ENCODE measurements around the gene ARL3. TPM values are rescaled to one million over a fixed set of nuclear protein-coding genes. Genes with fewer than 3 reads are reported as not detected.
A peak's percentile ranks its signal among the peaks of the same experiment; 100 is the strongest.

ARL3 gene
- total RNA-seq, 1 donor, result 6.0 TPM

GRCh38 chr10:102691285-102692066 lies 22.7 kb downstream of the ARL3 start:
- no peak for TF ChIP-seq CTCF (IDR thresholded peaks at IDR 0.05; ENCODE audit: insufficient read depth, low read depth, low read length)
- peak; percentile 79 for DNase-seq (ENCODE audit: low read depth)
- H3K4me3 ChIP-seq (ENCODE audit: low read depth, low read length), result no peak overlapping the region

- no peak for DNase-seq (ENCODE audit: low read depth)
- no peak overlapping the region for H3K4me3 ChIP-seq (ENCODE audit: low read depth, low read length)
- TF ChIP-seq CTCF (IDR thresholded peaks at IDR 0.05; ENCODE audit: insufficient read depth, low read depth, low read length), result no peak
Observed at GRCh38 chr10:102683736-102684135, 30.5 kb downstream of the ARL3 start.

- DNase-seq (ENCODE audit: low read depth), result no peak
- TF ChIP-seq CTCF (IDR thresholded peaks at IDR 0.05; ENCODE audit: insufficient read depth, low read depth, low read length), result no peak
- H3K4me3 ChIP-seq (ENCODE audit: low read depth, low read length), result no peak overlapping the region
Observed at GRCh38 chr10:102682981-102683380, 31.2 kb downstream of the ARL3 start.

- DNase-seq (ENCODE audit: low read depth), result no peak
- no peak for TF ChIP-seq CTCF (IDR thresholded peaks at IDR 0.05; ENCODE audit: insufficient read depth, low read depth, low read length)
- no peak overlapping the region for H3K4me3 ChIP-seq (ENCODE audit: low read depth, low read length)
Observed at GRCh38 chr10:102682416-102682815, 31.8 kb downstream of the ARL3 start.

- no peak for TF ChIP-seq CTCF (IDR thresholded peaks at IDR 0.05; ENCODE audit: insufficient read depth, low read depth, low read length)
- H3K4me3 ChIP-seq (ENCODE audit: low read depth, low read length), result no peak overlapping the region
- no peak for DNase-seq (ENCODE audit: low read depth)
Observed at GRCh38 chr10:102681696-102682095, 32.5 kb downstream of the ARL3 start.

- H3K4me3 ChIP-seq (ENCODE audit: low read depth, low read length), result no peak overlapping the region
- DNase-seq (ENCODE audit: low read depth), result no peak
- no peak for TF ChIP-seq CTCF (IDR thresholded peaks at IDR 0.05; ENCODE audit: insufficient read depth, low read depth, low read length)
Observed at GRCh38 chr10:102679596-102679995, 34.6 kb downstream of the ARL3 start.

- DNase-seq (ENCODE audit: low read depth), result peak; percentile 81
- H3K4me3 ChIP-seq (ENCODE audit: low read depth, low read length), result no peak overlapping the region
- peak; percentile 83 for TF ChIP-seq CTCF (IDR thresholded peaks at IDR 0.05; ENCODE audit: insufficient read depth, low read depth, low read length)
Observed at GRCh38 chr10:102678842-102679289, 35.3 kb downstream of the ARL3 start.
